Measurements from ENCODE around the gene PHKG2. TPM values are rescaled to one million over a fixed set of nuclear protein-coding genes. Genes with fewer than 3 reads are reported as not detected.

Gene PHKG2
- total RNA-seq, 1 experiment from 2014 or later: 25.2 TPM

GRCh38 chr16:30797670-30798309 lies 49.6 kb downstream of the PHKG2 start:
- Histone ChIP-seq H3K27me3 (no peaks in the 10 kb centered on the region), H3K4me3 (no peak overlapping the region), H3K9me3 (no peaks in the 10 kb centered on the region), H3K36me3 (no peaks in the 10 kb centered on the region)
- DNase-seq: no peak

Other genes starting within 250 kb of the PHKG2 start
- 47.6 and 72.9 TPM in 2 replicates for gene ZNF768, start 221.9 kb upstream of the PHKG2 start, total RNA-seq (2014; rRNA removed; shearing (Covaris generic); ENCODE audit: low replicate concordance)
- gene ZNF747, start 213.6 kb upstream of the PHKG2 start, total RNA-seq (2014; rRNA removed; shearing (Covaris generic); ENCODE audit: low replicate concordance): 11.8 and 27.9 TPM in 2 replicates
- 2.0 and 6.8 TPM in 2 replicates for gene ZNF764, start 190.1 kb upstream of the PHKG2 start, total RNA-seq (2014; rRNA removed; shearing (Covaris generic); ENCODE audit: low replicate concordance)
- gene ZNF688, start 176.7 kb upstream of the PHKG2 start, total RNA-seq (2014; rRNA removed; shearing (Covaris generic); ENCODE audit: low replicate concordance): 4.0 TPM in 2 replicates
- gene ZNF785, start 162.7 kb upstream of the PHKG2 start, total RNA-seq (2014; rRNA removed; shearing (Covaris generic); ENCODE audit: low replicate concordance): 11.4 and 15.7 TPM in 2 replicates
- gene ZNF689, start 138.0 kb upstream of the PHKG2 start, total RNA-seq (2014; rRNA removed; shearing (Covaris generic); ENCODE audit: low replicate concordance): 6.5 and 9.1 TPM in 2 replicates
- gene PRR14, start 97.5 kb upstream of the PHKG2 start, total RNA-seq (2014; rRNA removed; shearing (Covaris generic); ENCODE audit: low replicate concordance): 1.7 and 5.3 TPM in 2 replicates
- gene FBRS, start 90.0 kb upstream of the PHKG2 start, total RNA-seq (2014; rRNA removed; shearing (Covaris generic); ENCODE audit: low replicate concordance): 6.0 and 14.5 TPM in 2 replicates
- gene SRCAP, start 49.3 kb upstream of the PHKG2 start, total RNA-seq (2014; rRNA removed; shearing (Covaris generic); ENCODE audit: low replicate concordance): 2.6 and 6.9 TPM in 2 replicates
- gene CFAP119, start 13.6 kb downstream of the PHKG2 start, total RNA-seq (2014; rRNA removed; shearing (Covaris generic); ENCODE audit: low replicate concordance): 4.1 and 9.1 TPM in 2 replicates
- gene RNF40, start 13.9 kb downstream of the PHKG2 start, total RNA-seq (2014; rRNA removed; shearing (Covaris generic); ENCODE audit: low replicate concordance): 116 and 127 TPM in 2 replicates
- gene ZNF629, start 38.8 kb downstream of the PHKG2 start, total RNA-seq (2014; rRNA removed; shearing (Covaris generic); ENCODE audit: low replicate concordance): 10.3 and 13.6 TPM in 2 replicates
- gene BCL7C, start 145.7 kb downstream of the PHKG2 start, total RNA-seq (2014; rRNA removed; shearing (Covaris generic); ENCODE audit: low replicate concordance): 64.3 and 70.8 TPM in 2 replicates
- not detected in 2 replicates for gene CTF1, start 148.2 kb downstream of the PHKG2 start, total RNA-seq (2014; rRNA removed; shearing (Covaris generic); ENCODE audit: low replicate concordance)
- gene FBXL19, start 175.1 kb downstream of the PHKG2 start, total RNA-seq (2014; rRNA removed; shearing (Covaris generic); ENCODE audit: low replicate concordance): 19.5 and 31.2 TPM in 2 replicates
- gene ORAI3, start 200.6 kb downstream of the PHKG2 start, total RNA-seq (2014; rRNA removed; shearing (Covaris generic); ENCODE audit: low replicate concordance): 4.1 and 4.2 TPM in 2 replicates
- 0.17 and 0.76 TPM in 2 replicates for gene SETD1A, start 209.3 kb downstream of the PHKG2 start, total RNA-seq (2014; rRNA removed; shearing (Covaris generic); ENCODE audit: low replicate concordance)
- 2.1 and 5.0 TPM in 2 replicates for gene HSD3B7, start 236.8 kb downstream of the PHKG2 start, total RNA-seq (2014; rRNA removed; shearing (Covaris generic); ENCODE audit: low replicate concordance)

Data from MG63 (cell line).